ENCODE measurements around the gene ECSIT. TPM values are rescaled to one million over a fixed set of nuclear protein-coding genes. Genes with fewer than 3 reads are reported as not detected.

ECSIT gene
- total RNA-seq, 6 experiments from 2014 or later, result 25.0 to 45.5 (median 37.7) TPM

- Histone ChIP-seq H3K4me3 (no peak overlapping the region), H3K27me3 (no peaks in the 10 kb centered on the region), H3K4me1 (no peaks in the 10 kb centered on the region), H3K36me3 (peaks cover 0 to 7% (median 3%) of the 10 kb centered on the region in 4 donors), H3K9me3 (no peaks in the 10 kb centered on the region), H3K27ac (no peak overlapping the region)
- intact Hi-C loops (cut with DNase I), result no loop called here
- TF ChIP-seq POLR2A (IDR thresholded peaks at IDR 0.05), result no peak
- ATAC-seq, result no peak
- no peak for DNase-seq
- WGBS (ENCODE audit: insufficient coverage, low coverage, low lambda C conversion rate, missing lambda C conversion rate), result 100% methylated on average over 1 of the region's 9 CpGs
Observed at GRCh38 chr19:11519138-11519537, 9.8 kb downstream of the ECSIT start.

GRCh38 chr19:11513946-11514345 lies 15.0 kb downstream of the ECSIT start:
- H3K9me3 ChIP-seq, result no peaks in the 10 kb centered on the region
- WGBS (ENCODE audit: insufficient coverage, low coverage, low lambda C conversion rate, missing lambda C conversion rate), result no CpG with 5 or more reads among the region's 20 CpGs
- peaks cover 0 to 25% (median 5%) of the 10 kb centered on the region in 4 donors for H3K36me3 ChIP-seq
- no peak overlapping the region for H3K4me3 ChIP-seq
- H3K27ac ChIP-seq, result no peak overlapping the region
- H3K4me1 ChIP-seq, result no peaks in the 10 kb centered on the region
- TF ChIP-seq CTCF (IDR thresholded peaks at IDR 0.05) (no peak), POLR2A (IDR thresholded peaks at IDR 0.05) (no peak)
- H3K27me3 ChIP-seq, result no peaks in the 10 kb centered on the region
- intact Hi-C loops (cut with DNase I), result no loop called here
- ATAC-seq, result peak in 1 of 4 donors; percentile 24
- DNase-seq, result no peak

GRCh38 chr19:11510444-11510843 lies 18.5 kb downstream of the ECSIT start:
- WGBS (ENCODE audit: insufficient coverage, low coverage, low lambda C conversion rate, missing lambda C conversion rate), result 92% methylated on average over 5 of the region's 8 CpGs
- peaks cover 0 to 7% (median 0%) of the 10 kb centered on the region in 4 donors for H3K4me1 ChIP-seq
- H3K27me3 ChIP-seq, result no peaks in the 10 kb centered on the region
- H3K36me3 ChIP-seq, result peaks cover 0 to 17% (median 2%) of the 10 kb centered on the region in 4 donors
- no peak for TF ChIP-seq POLR2A (IDR thresholded peaks at IDR 0.05)
- TF ChIP-seq CTCF (IDR thresholded peaks at IDR 0.05), result no peak
- intact Hi-C loops (cut with DNase I), result no loop called here
- DNase-seq, result no peak
- H3K9me3 ChIP-seq, result no peaks in the 10 kb centered on the region
- ATAC-seq, result no peak
- no peak overlapping the region for H3K4me3 ChIP-seq
- no peak overlapping the region for H3K27ac ChIP-seq

GRCh38 chr19:11507370-11508078 lies 21.4 kb downstream of the ECSIT start:
- H3K9me3 ChIP-seq, result no peaks in the 10 kb centered on the region
- TF ChIP-seq POLR2A (IDR thresholded peaks at IDR 0.05), result no peak
- TF ChIP-seq CTCF (IDR thresholded peaks at IDR 0.05), result no peak
- ATAC-seq (no peak), DNase-seq (no peak)
- peaks cover 0 to 11% (median 0%) of the 10 kb centered on the region in 4 donors for H3K4me1 ChIP-seq
- intact Hi-C loops (cut with DNase I), result no loop called here
- WGBS (ENCODE audit: insufficient coverage, low coverage, low lambda C conversion rate, missing lambda C conversion rate), result 100% methylated on average over 4 of the region's 18 CpGs
- H3K27me3 ChIP-seq, result no peaks in the 10 kb centered on the region
- no peak overlapping the region for H3K4me3 ChIP-seq
- H3K36me3 ChIP-seq, result peaks cover 0 to 10% (median 2%) of the 10 kb centered on the region in 4 donors
- no peak overlapping the region for H3K27ac ChIP-seq

- ATAC-seq (no peak), DNase-seq (no peak)
- intact Hi-C loops (cut with DNase I), result no loop called here
- TF ChIP-seq POLR2A (IDR thresholded peaks at IDR 0.05), result no peak
- no peak for TF ChIP-seq CTCF (IDR thresholded peaks at IDR 0.05)
- 88% methylated on average over 1 of the region's 6 CpGs for WGBS (ENCODE audit: insufficient coverage, low coverage, low lambda C conversion rate, missing lambda C conversion rate)
- peaks cover 0 to 4% (median 2%) of the 10 kb centered on the region in 4 donors for H3K36me3 ChIP-seq
- no peaks in the 10 kb centered on the region for H3K27me3 ChIP-seq
- H3K4me1 ChIP-seq, result peaks cover 0 to 11% (median 0%) of the 10 kb centered on the region in 4 donors
- H3K27ac ChIP-seq, result no peak overlapping the region
- no peak overlapping the region for H3K4me3 ChIP-seq
- no peaks in the 10 kb centered on the region for H3K9me3 ChIP-seq
Observed at GRCh38 chr19:11506967-11507366, 22.0 kb downstream of the ECSIT start.
